ENCODE measurements around the gene CHRNE.

CHRNE gene

GRCh38 chr17:4891411-4892410, 11.2 kb downstream of the CHRNE start:
- ChIA-PET CTCF (interaction anchor here (1.7 to 4.0 kb wide), 5 partner anchors 8 to 183 kb away, joined by 5 to 12 read pairs (median 11); partner anchors contain the start of genes ARRB2, C17orf107, GLTPD2 and VMO1), POLR2A (no interaction called here)
- Histone ChIP-seq H3K4me3 (ENCODE audit: control insufficient read depth in 1 of 7, extremely low read depth in 1 of 7, insufficient read depth in 4 of 7, low read depth in 2 of 7, low read length in 6 of 7) (no peak overlapping the region), H3K36me3 (ENCODE audit: control insufficient read depth in 4 of 4, insufficient read depth in 4 of 4, low read length in 3 of 4) (peaks cover 21 to 72% (median 48%) of the 10 kb centered on the region in 4 experiments), H3K9me3 (ENCODE audit: control extremely low read depth in 1 of 5, control insufficient read depth in 4 of 5, insufficient read depth in 2 of 5, low read depth in 1 of 5, low read length in 4 of 5) (no peaks in the 10 kb centered on the region), H3K27me3 (replicated peaks in 2 of 5; ENCODE audit: control insufficient read depth in 4 of 5, insufficient read depth in 5 of 5, low read length in 4 of 5) (peaks cover 0 to under 1% (median 0%) of the 10 kb centered on the region in 5 experiments), H3K27ac (ENCODE audit: insufficient read depth in 1 of 2, low read depth in 1 of 2, low read length in 2 of 2, poor library complexity in 1 of 2, severe bottlenecking in 2 of 2) (no peak overlapping the region), H3K4me1 (ENCODE audit: control extremely low read depth in 1 of 4, control insufficient read depth in 4 of 4, insufficient read depth in 4 of 4, low read length in 3 of 4) (no peaks in the 10 kb centered on the region)
- DNase-seq: no peak
- WGBS (ENCODE audit: insufficient coverage): 97% methylated on average over 35 of the region's 42 CpGs

DNA sequence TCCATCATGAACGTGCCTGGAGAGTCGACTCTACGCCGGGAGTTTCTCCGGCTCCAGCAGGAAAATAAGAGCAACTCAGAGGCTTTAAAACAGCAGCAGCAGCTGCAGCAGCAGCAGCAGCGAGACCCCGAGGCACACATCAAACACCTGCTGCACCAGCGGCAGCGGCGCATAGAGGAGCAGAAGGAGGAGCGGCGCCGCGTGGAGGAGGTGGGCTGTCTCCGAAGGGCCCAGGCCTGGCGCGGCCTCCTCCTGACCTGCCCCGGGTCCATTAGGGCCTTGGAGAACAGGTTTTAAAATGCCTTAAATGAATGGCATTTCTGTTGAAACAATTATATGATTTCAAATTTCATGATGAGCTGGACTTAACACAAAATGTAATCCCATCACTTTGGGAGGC, 15.3 kb downstream of the CHRNE start:
- Histone ChIP-seq H3K4me1 (ENCODE audit: control extremely low read depth in 1 of 4, control insufficient read depth in 4 of 4, insufficient read depth in 4 of 4, low read length in 3 of 4) (no peaks in the 10 kb centered on the region), H3K36me3 (ENCODE audit: control insufficient read depth in 4 of 4, insufficient read depth in 4 of 4, low read length in 3 of 4) (peaks cover 11 to 56% (median 43%) of the 10 kb centered on the region in 4 experiments), H3K27ac (ENCODE audit: insufficient read depth in 1 of 2, low read depth in 1 of 2, low read length in 2 of 2, poor library complexity in 1 of 2, severe bottlenecking in 2 of 2) (no peak overlapping the region), H3K9me3 (ENCODE audit: control extremely low read depth in 1 of 5, control insufficient read depth in 4 of 5, insufficient read depth in 2 of 5, low read depth in 1 of 5, low read length in 4 of 5) (no peaks in the 10 kb centered on the region), H3K4me3 (ENCODE audit: control insufficient read depth in 1 of 7, extremely low read depth in 1 of 7, insufficient read depth in 4 of 7, low read depth in 2 of 7, low read length in 6 of 7) (no peak overlapping the region), H3K27me3 (replicated peaks in 2 of 5; ENCODE audit: control insufficient read depth in 4 of 5, insufficient read depth in 5 of 5, low read length in 4 of 5) (no peaks in the 10 kb centered on the region)
- 97% methylated on average over 17 of the region's 18 CpGs for WGBS (ENCODE audit: insufficient coverage)
- no peak for DNase-seq
- POLR2A ChIA-PET: no interaction called here
- CTCF ChIA-PET: interaction anchor here (0.8 to 4.2 kb wide), 10 partner anchors 15 to 255 kb away, joined by 3 to 20 read pairs (median 4); partner anchors contain the start of gene ARRB2

DNA sequence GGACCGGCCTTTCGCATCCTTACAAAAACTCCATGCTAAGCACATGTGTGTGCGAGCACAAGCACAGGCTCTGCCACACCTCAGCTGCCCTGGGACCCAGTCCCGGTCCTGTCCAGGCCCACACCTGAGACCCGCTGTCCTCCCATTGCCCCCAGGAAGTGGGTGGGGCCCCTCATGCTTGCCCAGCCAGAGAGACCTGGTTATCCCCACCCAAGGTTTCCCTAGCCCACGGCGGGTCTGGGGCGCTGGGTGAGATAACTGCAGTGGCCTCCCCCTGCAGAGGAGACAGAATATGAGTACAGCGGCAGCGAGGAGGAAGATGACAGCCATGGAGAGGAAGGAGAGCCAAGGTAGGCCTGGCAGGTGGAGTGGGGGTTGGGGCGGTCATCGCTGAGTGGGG, 16.1 kb downstream of the CHRNE start:
- Histone ChIP-seq H3K27me3 (replicated peaks in 2 of 5; ENCODE audit: control insufficient read depth in 4 of 5, insufficient read depth in 5 of 5, low read length in 4 of 5) (no peaks in the 10 kb centered on the region), H3K4me3 (ENCODE audit: control insufficient read depth in 1 of 7, extremely low read depth in 1 of 7, insufficient read depth in 4 of 7, low read depth in 2 of 7, low read length in 6 of 7) (no peak overlapping the region), H3K36me3 (ENCODE audit: control insufficient read depth in 4 of 4, insufficient read depth in 4 of 4, low read length in 3 of 4) (peaks cover 11 to 56% (median 41%) of the 10 kb centered on the region in 4 experiments), H3K9me3 (ENCODE audit: control extremely low read depth in 1 of 5, control insufficient read depth in 4 of 5, insufficient read depth in 2 of 5, low read depth in 1 of 5, low read length in 4 of 5) (no peaks in the 10 kb centered on the region), H3K4me1 (ENCODE audit: control extremely low read depth in 1 of 4, control insufficient read depth in 4 of 4, insufficient read depth in 4 of 4, low read length in 3 of 4) (no peaks in the 10 kb centered on the region), H3K27ac (ENCODE audit: insufficient read depth in 1 of 2, low read depth in 1 of 2, low read length in 2 of 2, poor library complexity in 1 of 2, severe bottlenecking in 2 of 2) (no peak overlapping the region)
- 99% methylated on average over 9 of the region's 12 CpGs for WGBS (ENCODE audit: insufficient coverage)
- CTCF ChIA-PET: interaction anchor here (0.8 to 4.2 kb wide), 6 partner anchors 50 to 178 kb away, joined by 3 to 20 read pairs (median 4); partner anchors contain the start of genes ARRB2 and GLTPD2
- no peak for DNase-seq
- POLR2A ChIA-PET: no interaction called here

GRCh38 chr17:4884489-4884888, 18.4 kb downstream of the CHRNE start:
- Histone ChIP-seq H3K36me3 (ENCODE audit: control insufficient read depth in 4 of 4, insufficient read depth in 4 of 4, low read length in 3 of 4) (peaks cover 7 to 44% (median 30%) of the 10 kb centered on the region in 4 experiments), H3K27ac (ENCODE audit: insufficient read depth in 1 of 2, low read depth in 1 of 2, low read length in 2 of 2, poor library complexity in 1 of 2, severe bottlenecking in 2 of 2) (no peak overlapping the region), H3K4me1 (ENCODE audit: control extremely low read depth in 1 of 4, control insufficient read depth in 4 of 4, insufficient read depth in 4 of 4, low read length in 3 of 4) (no peaks in the 10 kb centered on the region), H3K9me3 (ENCODE audit: control extremely low read depth in 1 of 5, control insufficient read depth in 4 of 5, insufficient read depth in 2 of 5, low read depth in 1 of 5, low read length in 4 of 5) (no peaks in the 10 kb centered on the region), H3K4me3 (ENCODE audit: control insufficient read depth in 1 of 7, extremely low read depth in 1 of 7, insufficient read depth in 4 of 7, low read depth in 2 of 7, low read length in 6 of 7) (no peak overlapping the region), H3K27me3 (replicated peaks in 2 of 5; ENCODE audit: control insufficient read depth in 4 of 5, insufficient read depth in 5 of 5, low read length in 4 of 5) (no peaks in the 10 kb centered on the region)
- ChIA-PET POLR2A (no interaction called here), CTCF (interaction anchor here (1.3 to 6.2 kb wide), 4 partner anchors 8 to 251 kb away, joined by 3 to 40 read pairs (median 4); partner anchors contain the start of genes GLTPD2 and VMO1)
- 96% methylated on average over 4 of the region's 4 CpGs for WGBS (ENCODE audit: insufficient coverage)
- no peak for DNase-seq

GRCh38 chr17:4881761-4882555, 20.9 kb downstream of the CHRNE start:
- ChIA-PET CTCF (interaction anchor here (0.8 to 6.2 kb wide), 14 partner anchors 16 to 179 kb away, joined by 3 to 40 read pairs (median 4); partner anchors contain the start of genes ARRB2, C17orf107, GLTPD2 and MED11), POLR2A (no interaction called here)
- no peaks in the 10 kb centered on the region for H3K27me3 ChIP-seq (replicated peaks in 2 of 5; ENCODE audit: control insufficient read depth in 4 of 5, insufficient read depth in 5 of 5, low read length in 4 of 5)
- no peak overlapping the region for H3K27ac ChIP-seq (ENCODE audit: insufficient read depth in 1 of 2, low read depth in 1 of 2, low read length in 2 of 2, poor library complexity in 1 of 2, severe bottlenecking in 2 of 2)
- no peaks in the 10 kb centered on the region for H3K9me3 ChIP-seq (ENCODE audit: control extremely low read depth in 1 of 5, control insufficient read depth in 4 of 5, insufficient read depth in 2 of 5, low read depth in 1 of 5, low read length in 4 of 5)
- no peak overlapping the region for H3K4me3 ChIP-seq (ENCODE audit: control insufficient read depth in 1 of 7, extremely low read depth in 1 of 7, insufficient read depth in 4 of 7, low read depth in 2 of 7, low read length in 6 of 7)
- H3K4me1 ChIP-seq (ENCODE audit: control extremely low read depth in 1 of 4, control insufficient read depth in 4 of 4, insufficient read depth in 4 of 4, low read length in 3 of 4): no peaks in the 10 kb centered on the region
- WGBS (ENCODE audit: insufficient coverage): 79% methylated on average over 2 of the region's 9 CpGs
- peaks cover 2 to 44% (median 28%) of the 10 kb centered on the region in 4 experiments for H3K36me3 ChIP-seq (ENCODE audit: control insufficient read depth in 4 of 4, insufficient read depth in 4 of 4, low read length in 3 of 4)
- DNase-seq: peak; percentile 38 to 51 (median 50)

- 98% methylated on average over 11 of the region's 15 CpGs for WGBS (ENCODE audit: insufficient coverage)
- Histone ChIP-seq H3K4me1 (ENCODE audit: control extremely low read depth in 1 of 4, control insufficient read depth in 4 of 4, insufficient read depth in 4 of 4, low read length in 3 of 4) (no peaks in the 10 kb centered on the region), H3K4me3 (ENCODE audit: control insufficient read depth in 1 of 7, extremely low read depth in 1 of 7, insufficient read depth in 4 of 7, low read depth in 2 of 7, low read length in 6 of 7) (no peak overlapping the region), H3K36me3 (ENCODE audit: control insufficient read depth in 4 of 4, insufficient read depth in 4 of 4, low read length in 3 of 4) (peaks cover 2 to 33% (median 21%) of the 10 kb centered on the region in 4 experiments), H3K9me3 (ENCODE audit: control extremely low read depth in 1 of 5, control insufficient read depth in 4 of 5, insufficient read depth in 2 of 5, low read depth in 1 of 5, low read length in 4 of 5) (no peaks in the 10 kb centered on the region), H3K27me3 (replicated peaks in 2 of 5; ENCODE audit: control insufficient read depth in 4 of 5, insufficient read depth in 5 of 5, low read length in 4 of 5) (no peaks in the 10 kb centered on the region), H3K27ac (ENCODE audit: insufficient read depth in 1 of 2, low read depth in 1 of 2, low read length in 2 of 2, poor library complexity in 1 of 2, severe bottlenecking in 2 of 2) (no peak overlapping the region)
- ChIA-PET POLR2A (interaction anchor here (0.8 kb wide), 1 partner anchor 71 kb away, joined by 6 read pairs; no protein-coding TSS in a partner anchor), CTCF (interaction anchor here (0.7 to 6.2 kb wide), 18 partner anchors 8 to 178 kb away, joined by 3 to 40 read pairs (median 4); partner anchors contain the start of genes ARRB2, C17orf107, GLTPD2 and MED11)
- DNase-seq: no peak
Measured at GRCh38 chr17:4880857-4881256, 22.0 kb downstream of the CHRNE start.

Measured in common myeloid progenitor, CD34-positive (primary cell).